Ascending aorta (tissue), 2 donors: ENCODE results near the gene C8G. TPM values are rescaled to one million over a fixed set of nuclear protein-coding genes. Genes with fewer than 3 reads are reported as not detected.

Experiments
- DNase-seq, 2 donors: peaks; one replicate each; pipeline ENCODE4 v3.0.0-alpha.2; 2019; ENCODE audit warnings: low spot score in 2 of 2
- H3K27ac ChIP-seq, 2 donors: fragments of 200-600 bp; sonication (generic); one replicate each; pipeline ENCODE4 v1.5.1; 2016 to 2017; ENCODE audit warnings: mild to moderate bottlenecking in 1 of 2
- H3K27me3 ChIP-seq: fragments of 200-600 bp; sonication (generic); one replicate; pipeline ENCODE4 v1.5.1; 2017
- H3K36me3 ChIP-seq, 2 donors: fragments of 200-600 bp; sonication (generic); one replicate each; pipeline ENCODE4 v1.5.1; 2016
- H3K4me1 ChIP-seq, 2 donors: fragments of 200-600 bp; sonication (generic); one replicate each; pipeline ENCODE4 v1.5.1; 2016 to 2017; ENCODE audit warnings: mild to moderate bottlenecking in 1 of 2
- H3K4me3 ChIP-seq, 2 donors: fragments of 200-600 bp; sonication (generic); one replicate each; pipeline ENCODE4 v1.5.1; 2016 to 2017; ENCODE audit warnings: mild to moderate bottlenecking in 1 of 2
- H3K9me3 ChIP-seq, 2 donors: fragments of 200-600 bp; sonication (generic); one replicate each; pipeline ENCODE4 v1.5.1; 2016
- intact Hi-C: fragments of 100-400 bp; cut with DNase I; formaldehyde crosslinking; loops from one replicate; pipeline ENCODE4 v1.15.1; 2023
- total RNA-seq: library from RNA; depleted of rRNA; stranded (reverse); fragments of >200 nt; gene quantifications from one replicate; pipeline ENCODE4 v1.1.0, GENCODE V29; 2016
- TF ChIP-seq, protein P1 (sequence below), 3 experiments: fragments of 200-600 bp in 2 of 3; fragments of 450-650 bp in 1 of 3; sonication (generic) in 2 of 3; IDR thresholded peaks; one replicate each; pipeline ENCODE4 v1.5.1; 2016 to 2019; ENCODE audit warnings: antibody characterized with exemption in 3 of 3, mild to moderate bottlenecking in 1 of 3, moderate library complexity in 1 of 3

Gene C8G
- total RNA-seq, 1 donor from 2014 or later: 8.6 TPM

DNA sequence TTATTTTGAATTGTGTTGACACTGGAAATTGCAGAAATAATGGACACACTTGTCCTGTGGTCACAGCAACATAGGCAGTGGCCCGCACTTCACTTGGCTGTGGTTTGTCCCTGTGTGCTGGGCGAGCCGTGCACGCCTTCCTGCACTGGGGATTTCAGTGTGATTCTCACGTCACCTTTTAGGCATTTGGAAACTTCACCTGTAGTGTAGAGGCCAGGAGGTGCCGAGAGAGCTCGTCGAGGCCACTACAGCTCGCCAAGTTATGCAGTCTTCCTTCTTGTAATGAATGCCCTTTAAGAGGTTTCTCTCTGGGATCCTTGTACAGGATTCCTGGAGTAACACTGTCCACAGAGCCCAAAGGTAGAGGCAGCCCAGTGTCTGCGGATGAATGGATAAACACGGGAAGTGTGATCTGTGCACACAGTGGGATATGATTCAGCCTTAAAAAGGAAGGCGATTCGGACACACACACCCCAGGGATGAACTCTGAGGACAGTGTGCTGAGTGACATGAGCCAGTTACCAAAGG, 44.0 kb upstream of the C8G start:
- H3K9me3 ChIP-seq: no peaks in the 10 kb centered on the region
- peaks cover 8 to 17% of the 10 kb centered on the region in 2 donors for H3K4me1 ChIP-seq
- TF ChIP-seq, protein P1, sequence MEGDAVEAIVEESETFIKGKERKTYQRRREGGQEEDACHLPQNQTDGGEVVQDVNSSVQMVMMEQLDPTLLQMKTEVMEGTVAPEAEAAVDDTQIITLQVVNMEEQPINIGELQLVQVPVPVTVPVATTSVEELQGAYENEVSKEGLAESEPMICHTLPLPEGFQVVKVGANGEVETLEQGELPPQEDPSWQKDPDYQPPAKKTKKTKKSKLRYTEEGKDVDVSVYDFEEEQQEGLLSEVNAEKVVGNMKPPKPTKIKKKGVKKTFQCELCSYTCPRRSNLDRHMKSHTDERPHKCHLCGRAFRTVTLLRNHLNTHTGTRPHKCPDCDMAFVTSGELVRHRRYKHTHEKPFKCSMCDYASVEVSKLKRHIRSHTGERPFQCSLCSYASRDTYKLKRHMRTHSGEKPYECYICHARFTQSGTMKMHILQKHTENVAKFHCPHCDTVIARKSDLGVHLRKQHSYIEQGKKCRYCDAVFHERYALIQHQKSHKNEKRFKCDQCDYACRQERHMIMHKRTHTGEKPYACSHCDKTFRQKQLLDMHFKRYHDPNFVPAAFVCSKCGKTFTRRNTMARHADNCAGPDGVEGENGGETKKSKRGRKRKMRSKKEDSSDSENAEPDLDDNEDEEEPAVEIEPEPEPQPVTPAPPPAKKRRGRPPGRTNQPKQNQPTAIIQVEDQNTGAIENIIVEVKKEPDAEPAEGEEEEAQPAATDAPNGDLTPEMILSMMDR (IDR thresholded peaks at IDR 0.05): no peak
- peak overlapping the region; percentile 75 to 80 for H3K27ac ChIP-seq
- intact Hi-C loops: no loop called here
- no peaks in the 10 kb centered on the region for H3K27me3 ChIP-seq
- no peak for DNase-seq
- H3K4me3 ChIP-seq: peak overlapping the region in 1 of 2 donors; percentile 38
- peaks cover 5 to 17% of the 10 kb centered on the region in 2 donors for H3K36me3 ChIP-seq

DNA sequence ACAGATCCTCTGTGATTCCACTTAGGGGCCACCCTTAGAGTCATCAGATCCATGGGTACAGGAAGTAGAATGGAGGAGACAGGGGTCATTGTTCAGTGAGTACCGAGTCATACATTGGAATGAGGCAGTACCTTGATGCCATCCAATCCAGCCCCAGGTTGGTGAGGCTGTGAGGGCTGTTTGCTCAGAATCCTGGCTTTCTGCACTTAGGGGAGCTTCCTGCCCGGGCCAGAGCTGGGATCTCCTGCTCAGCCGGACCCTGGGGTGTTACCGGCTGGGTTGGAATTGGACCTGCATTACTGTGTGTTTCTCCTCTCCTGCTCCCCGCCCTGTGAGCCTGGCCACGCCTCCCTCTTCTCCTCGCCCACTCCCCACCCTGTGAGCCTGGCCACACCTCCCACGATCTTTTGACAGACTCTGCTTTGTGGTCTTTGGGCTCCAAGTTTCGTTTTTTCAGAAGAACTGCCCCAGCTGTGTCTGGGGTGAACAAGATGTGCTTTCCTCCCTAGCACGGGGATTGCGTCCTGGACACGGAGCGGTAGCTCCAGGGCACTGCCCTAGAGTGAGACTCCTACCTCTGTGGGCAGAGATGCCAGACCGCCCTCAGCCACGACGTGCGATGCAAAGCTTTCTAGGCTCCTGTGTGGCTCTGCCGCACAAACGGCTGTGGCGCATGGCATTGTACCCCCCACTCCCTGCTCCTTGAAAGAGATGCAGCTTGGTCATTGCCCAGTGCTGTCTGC, 43.4 kb upstream of the C8G start:
- peaks cover 5 to 17% of the 10 kb centered on the region in 2 donors for H3K36me3 ChIP-seq
- intact Hi-C loops: no loop called here
- peak overlapping the region; percentile 75 to 80 for H3K27ac ChIP-seq
- DNase-seq: no peak
- H3K4me3 ChIP-seq: peak overlapping the region in 1 of 2 donors; percentile 38
- peaks cover 8 to 17% of the 10 kb centered on the region in 2 donors for H3K4me1 ChIP-seq
- H3K27me3 ChIP-seq: no peaks in the 10 kb centered on the region
- TF ChIP-seq, protein P1 (IDR thresholded peaks at IDR 0.05): no peak
- H3K9me3 ChIP-seq: no peaks in the 10 kb centered on the region

DNA sequence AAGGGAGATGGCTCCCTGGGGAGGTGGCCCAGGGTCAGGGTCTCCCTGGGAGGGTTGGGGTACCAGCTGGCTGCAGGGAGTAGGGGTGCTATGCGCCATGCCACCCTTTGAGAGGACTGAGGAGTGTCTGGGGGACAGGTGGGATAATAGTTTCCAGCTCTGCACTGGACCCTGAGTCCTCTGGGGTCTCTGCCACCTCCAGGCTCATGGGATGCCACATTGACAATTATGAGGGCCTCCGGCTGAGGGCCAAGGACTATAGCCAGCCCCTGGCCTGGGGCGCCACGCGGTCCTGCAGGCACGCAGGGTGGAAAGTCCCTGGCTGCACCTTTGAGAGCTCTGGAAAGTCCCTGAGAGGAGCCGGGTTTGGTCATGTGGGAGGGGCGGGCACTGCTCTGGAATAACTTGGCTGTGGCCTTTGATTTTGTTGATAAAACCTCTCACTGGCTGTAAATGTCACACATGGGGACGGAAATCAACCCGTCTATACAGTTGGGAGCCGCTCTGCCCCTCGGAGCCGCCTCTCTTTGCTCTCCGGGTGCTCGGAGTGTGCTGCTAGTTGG, 42.7 kb upstream of the C8G start:
- Histone ChIP-seq H3K27ac (peak overlapping the region; percentile 75 to 80), H3K4me1 (peaks cover 8 to 17% of the 10 kb centered on the region in 2 donors), H3K9me3 (no peaks in the 10 kb centered on the region), H3K27me3 (no peaks in the 10 kb centered on the region), H3K36me3 (peaks cover 6 to 18% of the 10 kb centered on the region in 2 donors), H3K4me3 (peak overlapping the region in 1 of 2 donors; percentile 38)
- TF ChIP-seq, protein P1 (IDR thresholded peaks at IDR 0.05): no peak
- intact Hi-C loops: no loop called here
- DNase-seq: peak; percentile 31 to 83

DNA sequence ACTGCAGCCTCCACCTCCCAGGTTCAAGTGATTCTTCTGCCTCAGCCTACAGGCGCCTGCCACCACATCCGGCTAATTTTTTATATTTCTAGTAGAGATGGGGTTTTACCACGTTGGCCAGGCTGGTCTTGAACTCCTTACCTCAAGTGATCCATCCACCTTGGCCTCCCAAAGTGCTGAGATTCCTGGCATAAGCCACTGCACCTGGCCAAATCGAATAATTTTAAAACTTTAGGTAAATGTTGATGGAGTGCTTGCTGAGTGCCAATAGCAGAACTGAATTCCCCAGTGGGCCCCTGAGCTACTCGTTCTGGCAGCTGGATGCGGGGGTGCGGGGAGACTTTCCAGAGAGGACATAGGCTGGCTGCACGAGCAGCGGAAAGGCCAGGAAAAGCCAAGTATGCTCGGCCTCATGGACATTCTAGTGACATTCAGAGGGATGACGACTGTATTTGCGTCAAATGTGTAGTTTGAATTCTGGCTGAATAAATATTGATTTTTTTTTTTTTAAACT, 41.9 kb upstream of the C8G start:
- TF ChIP-seq, protein P1 (IDR thresholded peaks at IDR 0.05): no peak
- Histone ChIP-seq H3K36me3 (peaks cover 13 to 26% of the 10 kb centered on the region in 2 donors), H3K4me1 (peaks cover 8 to 17% of the 10 kb centered on the region in 2 donors), H3K4me3 (no peak overlapping the region), H3K9me3 (no peaks in the 10 kb centered on the region), H3K27ac (peak overlapping the region; percentile 75 to 80), H3K27me3 (no peaks in the 10 kb centered on the region)
- intact Hi-C loops: loop anchor here (1.0 kb wide), 1 partner anchor 41 kb away; the partner anchor contains the start of gene FBXW5
- peak in 1 of 2 donors; percentile 82 for DNase-seq

DNA sequence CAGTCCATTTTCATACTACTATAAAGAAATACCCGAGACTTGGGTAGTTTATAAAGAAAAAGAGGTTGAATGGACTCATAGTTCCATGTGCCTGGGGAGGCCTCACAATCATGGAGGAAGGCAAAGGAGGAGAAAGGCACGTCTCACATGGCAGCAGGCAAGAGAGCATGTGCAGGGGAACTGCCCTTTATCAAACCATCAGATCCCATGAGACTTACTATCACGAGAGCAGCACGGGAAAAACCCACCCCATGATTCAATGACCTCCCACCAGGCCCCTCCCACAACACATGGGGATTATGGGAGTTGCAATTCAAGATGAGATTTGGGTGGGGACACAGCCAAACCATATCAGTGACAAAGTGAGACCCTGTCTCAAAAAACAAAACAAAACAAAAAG, 38.8 kb upstream of the C8G start:
- H3K4me1 ChIP-seq: peaks cover 8 to 17% of the 10 kb centered on the region in 2 donors
- DNase-seq: no peak
- H3K36me3 ChIP-seq: peaks cover 23 to 33% of the 10 kb centered on the region in 2 donors

More for the DNA sequence above, 38.8 kb upstream of the C8G start:
- no peak overlapping the region for H3K4me3 ChIP-seq
- H3K27me3 ChIP-seq: no peaks in the 10 kb centered on the region
- H3K9me3 ChIP-seq: no peaks in the 10 kb centered on the region
- TF ChIP-seq, protein P1 (IDR thresholded peaks at IDR 0.05): no peak
- H3K27ac ChIP-seq: no peak overlapping the region
- intact Hi-C loops: no loop called here
